ENCODE measurements around the gene FEV.

DNA sequence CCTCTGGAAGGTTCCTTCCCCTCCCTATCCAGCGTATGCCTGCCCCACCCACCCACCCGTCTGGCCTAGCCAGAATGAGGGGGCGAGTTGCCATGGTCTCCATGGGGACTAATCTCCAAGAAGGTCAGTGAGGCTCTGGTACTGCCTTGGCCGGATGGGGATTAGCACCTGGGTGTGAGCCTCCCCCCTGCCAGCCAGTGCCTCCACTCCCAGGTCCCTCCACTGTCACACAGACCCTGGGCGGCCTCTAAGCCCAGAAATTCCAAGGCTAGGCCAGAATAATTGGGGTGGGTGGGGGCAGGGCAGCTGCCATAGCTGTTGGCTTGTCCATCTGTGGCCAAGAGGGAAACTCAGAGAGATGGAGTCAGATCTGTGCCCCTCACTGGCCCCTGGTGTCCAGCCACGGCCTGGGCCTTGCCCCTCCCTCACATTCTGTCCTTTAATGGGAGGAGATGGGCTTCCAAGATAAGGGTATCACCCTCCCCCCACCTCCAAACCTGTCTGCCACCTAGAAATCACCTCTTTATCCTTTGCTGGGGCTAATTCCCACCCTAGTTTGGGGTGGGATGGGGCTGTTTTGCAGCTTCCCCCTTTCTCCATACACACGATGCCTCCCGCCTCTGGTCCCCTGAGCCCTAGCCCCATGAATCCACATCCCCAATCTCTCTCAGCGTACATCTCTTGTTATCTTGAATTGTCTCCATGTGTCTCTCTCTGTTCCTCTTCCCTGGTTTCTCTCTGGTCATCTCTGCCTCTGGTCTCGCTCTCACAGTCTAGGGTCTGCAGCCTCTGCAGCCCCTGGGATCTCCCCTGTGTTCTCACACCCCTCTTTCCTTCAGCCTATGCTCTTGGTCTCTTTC lies 14.3 kb upstream of the FEV start:
- TF ChIP-seq, protein P1, sequence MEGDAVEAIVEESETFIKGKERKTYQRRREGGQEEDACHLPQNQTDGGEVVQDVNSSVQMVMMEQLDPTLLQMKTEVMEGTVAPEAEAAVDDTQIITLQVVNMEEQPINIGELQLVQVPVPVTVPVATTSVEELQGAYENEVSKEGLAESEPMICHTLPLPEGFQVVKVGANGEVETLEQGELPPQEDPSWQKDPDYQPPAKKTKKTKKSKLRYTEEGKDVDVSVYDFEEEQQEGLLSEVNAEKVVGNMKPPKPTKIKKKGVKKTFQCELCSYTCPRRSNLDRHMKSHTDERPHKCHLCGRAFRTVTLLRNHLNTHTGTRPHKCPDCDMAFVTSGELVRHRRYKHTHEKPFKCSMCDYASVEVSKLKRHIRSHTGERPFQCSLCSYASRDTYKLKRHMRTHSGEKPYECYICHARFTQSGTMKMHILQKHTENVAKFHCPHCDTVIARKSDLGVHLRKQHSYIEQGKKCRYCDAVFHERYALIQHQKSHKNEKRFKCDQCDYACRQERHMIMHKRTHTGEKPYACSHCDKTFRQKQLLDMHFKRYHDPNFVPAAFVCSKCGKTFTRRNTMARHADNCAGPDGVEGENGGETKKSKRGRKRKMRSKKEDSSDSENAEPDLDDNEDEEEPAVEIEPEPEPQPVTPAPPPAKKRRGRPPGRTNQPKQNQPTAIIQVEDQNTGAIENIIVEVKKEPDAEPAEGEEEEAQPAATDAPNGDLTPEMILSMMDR (IDR thresholded peaks at IDR 0.05; ENCODE audit: borderline replicate concordance, extremely low read depth, low read length, poor library complexity, severe bottlenecking), result no peak
- no peak for TF ChIP-seq EZH2 (IDR thresholded peaks at IDR 0.05; ENCODE audit: borderline replicate concordance, low read depth, low read length, severe bottlenecking)

Measured in DND-41 (cell line).